A673 (cell line): ENCODE measurements around the gene LIN9. TPM values are rescaled to one million over a fixed set of nuclear protein-coding genes. Genes with fewer than 3 reads are reported as not detected.

ENCODE experiments used
- BruUV-seq: library from RNA; stranded (reverse); fragments of 400-500 nt; replicated peaks from 2 replicates; lab custom pipeline; 2021; lab: Mats Ljungman, UMichigan
- CTCF ChIA-PET: fragments of 300-600 bp; sonication (Branson Sonifier 250); formaldehyde crosslinking; loops from one replicate; lab custom pipeline; 2022; ENCODE audit warnings: antibody characterized with exemption; lab: Charles Lee
- POLR2A ChIA-PET: fragments of 300-600 bp; sonication (Branson Sonifier 250); formaldehyde crosslinking; loops from one replicate; lab custom pipeline; 2022; ENCODE audit warnings: antibody characterized with exemption; ENCODE audit not compliant: low non-redundant PET; lab: Charles Lee
- DNase-seq: peaks from one replicate; pipeline ENCODE4 v3.0.0-alpha.2; 2015; ENCODE audit warnings: low spot score
- H3K27ac ChIP-seq: fragments of 200-600 bp; sonication (generic); 2 replicates; pipeline ENCODE4 v1.5.1; 2016; ENCODE audit warnings: mixed run types, low read depth, mild to moderate bottlenecking, mixed read lengths, antibody characterized with exemption, low read length; ENCODE audit not compliant: poor library complexity, severe bottlenecking
- H3K27me3 ChIP-seq: fragments of 200-600 bp; sonication (generic); replicated peaks from 2 replicates; pipeline ENCODE4 v1.6.1; 2017; ENCODE audit warnings: mixed run types, low read depth, mild to moderate bottlenecking, mixed read lengths, antibody characterized with exemption, low read length; ENCODE audit not compliant: insufficient read depth, poor library complexity
- H3K36me3 ChIP-seq: fragments of 200-600 bp; sonication (generic); 2 replicates; pipeline ENCODE4 v1.6.1; 2016; ENCODE audit warnings: mixed run types, mild to moderate bottlenecking, mixed read lengths, antibody characterized with exemption, low read length; ENCODE audit not compliant: insufficient read depth, poor library complexity, severe bottlenecking
- H3K4me1 ChIP-seq: fragments of 200-600 bp; sonication (generic); 2 replicates; pipeline ENCODE4 v1.6.1; 2017; ENCODE audit warnings: mixed run types, mild to moderate bottlenecking, mixed read lengths, antibody characterized with exemption, low read length; ENCODE audit not compliant: insufficient read depth, poor library complexity, severe bottlenecking
- H3K4me3 ChIP-seq: fragments of 200-600 bp; sonication (generic); 2 replicates; pipeline ENCODE4 v1.5.1; 2016; ENCODE audit warnings: low read depth, mixed run types, mild to moderate bottlenecking, mixed read lengths, low read length; ENCODE audit not compliant: poor library complexity, severe bottlenecking
- H3K9me3 ChIP-seq: fragments of 200-600 bp; sonication (generic); 2 replicates; pipeline ENCODE4 v1.6.1; 2016; ENCODE audit warnings: mixed run types, low read depth, mild to moderate bottlenecking, mixed read lengths, antibody characterized with exemption, low read length; ENCODE audit not compliant: poor library complexity, severe bottlenecking
- EZH2 ChIP-seq: fragments of 200-600 bp; sonication (generic); IDR thresholded peaks from 2 replicates; pipeline ENCODE4 v1.6.1; 2017; ENCODE audit warnings: borderline replicate concordance, low read depth, mild to moderate bottlenecking, mixed read lengths, antibody characterized with exemption, low read length; ENCODE audit not compliant: poor library complexity, severe bottlenecking
- intact Hi-C: fragments of 100-400 bp; cut with micrococcal nuclease; formaldehyde crosslinking; loops from one replicate; pipeline ENCODE4 v1.10.0; 2022; ENCODE audit not compliant: unreplicated experiment
- total RNA-seq: library from RNA; stranded (reverse); gene quantifications from 2 replicates; pipeline ENCODE4 v1.2.3, GENCODE V29; 2021
- TF ChIP-seq, protein P1 (sequence below): fragments of 300-800, 200-600 bp; sonication (generic); conservative IDR thresholded peaks from 2 replicates; pipeline ENCODE4 v1.5.1; 2017; ENCODE audit warnings: low read depth, mild to moderate bottlenecking, antibody characterized with exemption, low read length, moderate library complexity, mixed read lengths

LIN9 gene
- total RNA-seq, 1 experiment from 2014 or later, result 20.7 TPM

DNA sequence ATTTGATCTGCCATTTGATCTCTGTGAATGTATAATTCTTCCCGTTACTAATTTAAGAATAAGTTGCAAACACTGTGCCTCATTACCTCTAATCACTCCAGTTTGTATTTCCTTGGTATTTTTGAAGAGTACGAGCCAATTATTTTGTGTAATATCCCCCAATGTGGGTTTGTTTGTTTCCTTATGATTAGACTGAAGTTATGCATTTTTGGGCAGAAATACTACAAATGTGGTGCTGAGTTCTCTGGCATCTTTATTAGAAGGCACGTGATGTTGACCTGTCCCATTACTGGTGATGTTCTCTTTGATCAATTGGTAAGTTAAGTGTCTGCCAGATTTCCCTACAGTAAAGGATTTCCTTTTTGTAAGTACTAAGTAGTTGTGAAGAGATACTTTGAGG lies 75.2 kb downstream of the LIN9 start:
- Histone ChIP-seq H3K4me1 (no peaks in the 10 kb centered on the region), H3K9me3 (no peaks in the 10 kb centered on the region), H3K36me3 (peaks cover 39% of the 10 kb centered on the region), H3K27ac (no peak overlapping the region), H3K27me3 (no peaks in the 10 kb centered on the region), H3K4me3 (no peak overlapping the region)
- POLR2A ChIA-PET, result no interaction called here
- intact Hi-C loops, result no loop called here
- no peak for DNase-seq
- no TSS peak for BruUV-seq
- TF ChIP-seq, protein P1, sequence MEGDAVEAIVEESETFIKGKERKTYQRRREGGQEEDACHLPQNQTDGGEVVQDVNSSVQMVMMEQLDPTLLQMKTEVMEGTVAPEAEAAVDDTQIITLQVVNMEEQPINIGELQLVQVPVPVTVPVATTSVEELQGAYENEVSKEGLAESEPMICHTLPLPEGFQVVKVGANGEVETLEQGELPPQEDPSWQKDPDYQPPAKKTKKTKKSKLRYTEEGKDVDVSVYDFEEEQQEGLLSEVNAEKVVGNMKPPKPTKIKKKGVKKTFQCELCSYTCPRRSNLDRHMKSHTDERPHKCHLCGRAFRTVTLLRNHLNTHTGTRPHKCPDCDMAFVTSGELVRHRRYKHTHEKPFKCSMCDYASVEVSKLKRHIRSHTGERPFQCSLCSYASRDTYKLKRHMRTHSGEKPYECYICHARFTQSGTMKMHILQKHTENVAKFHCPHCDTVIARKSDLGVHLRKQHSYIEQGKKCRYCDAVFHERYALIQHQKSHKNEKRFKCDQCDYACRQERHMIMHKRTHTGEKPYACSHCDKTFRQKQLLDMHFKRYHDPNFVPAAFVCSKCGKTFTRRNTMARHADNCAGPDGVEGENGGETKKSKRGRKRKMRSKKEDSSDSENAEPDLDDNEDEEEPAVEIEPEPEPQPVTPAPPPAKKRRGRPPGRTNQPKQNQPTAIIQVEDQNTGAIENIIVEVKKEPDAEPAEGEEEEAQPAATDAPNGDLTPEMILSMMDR, result no peak
- TF ChIP-seq EZH2, result no peak
- CTCF ChIA-PET, result no interaction called here

DNA sequence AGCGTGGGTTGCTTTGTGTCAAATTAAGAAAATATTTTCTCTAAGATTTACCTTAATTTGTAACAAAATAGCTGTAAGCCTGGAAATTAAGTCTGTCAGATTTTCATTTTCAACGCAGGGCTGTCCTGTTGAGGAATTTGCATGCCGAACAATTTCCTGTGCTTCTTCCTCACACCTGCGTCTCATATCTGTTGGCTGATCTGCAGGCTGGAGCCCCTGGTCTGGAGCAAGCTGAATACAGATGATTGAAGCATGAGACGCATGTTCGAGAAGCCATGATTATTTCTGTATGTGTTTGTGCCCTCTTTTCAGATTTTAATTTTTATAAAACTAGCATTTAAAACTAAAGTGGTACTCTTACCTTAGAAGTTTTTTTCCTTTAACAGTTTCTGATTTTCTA lies 75.7 kb downstream of the LIN9 start:
- ChIA-PET POLR2A (no interaction called here), CTCF (no interaction called here)
- no peaks in the 10 kb centered on the region for H3K9me3 ChIP-seq
- intact Hi-C loops, result no loop called here
- H3K4me1 ChIP-seq, result no peaks in the 10 kb centered on the region
- peaks cover 38% of the 10 kb centered on the region for H3K36me3 ChIP-seq
- no peaks in the 10 kb centered on the region for H3K27me3 ChIP-seq
- no peak overlapping the region for H3K4me3 ChIP-seq
- DNase-seq, result no peak
- BruUV-seq, result no TSS peak
- TF ChIP-seq, protein P1, result no peak
- TF ChIP-seq EZH2, result no peak
- H3K27ac ChIP-seq, result no peak overlapping the region

DNA sequence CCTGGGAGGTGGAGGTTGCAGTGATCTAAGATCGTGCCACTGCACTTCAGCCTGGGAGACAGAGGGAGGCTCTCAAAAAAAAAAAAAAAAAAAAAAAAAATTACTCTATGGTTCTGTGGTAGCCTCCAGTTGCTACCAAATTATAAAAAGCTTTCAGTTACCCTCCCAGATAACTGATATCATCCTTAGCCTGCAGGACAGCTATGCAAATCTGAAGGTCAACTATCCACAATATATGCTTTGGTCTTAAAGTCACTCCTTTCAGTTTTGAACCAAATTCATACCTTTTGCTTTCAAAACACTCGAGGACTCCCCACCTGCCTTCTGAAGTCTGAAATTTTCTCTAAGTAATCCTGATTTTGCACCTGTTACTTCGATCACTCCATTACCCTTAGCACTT lies 82.4 kb downstream of the LIN9 start:
- Histone ChIP-seq H3K4me1 (no peaks in the 10 kb centered on the region), H3K27ac (no peak overlapping the region), H3K4me3 (no peak overlapping the region), H3K9me3 (no peaks in the 10 kb centered on the region), H3K36me3 (peaks cover 4% of the 10 kb centered on the region), H3K27me3 (peaks cover 5% of the 10 kb centered on the region)
- intact Hi-C loops, result no loop called here
- DNase-seq, result no peak
- CTCF ChIA-PET, result no interaction called here
- TF ChIP-seq, protein P1, result no peak
- no peak for TF ChIP-seq EZH2
- BruUV-seq, result no TSS peak
- POLR2A ChIA-PET, result interaction anchor here (0.7 kb wide), 1 partner anchor 16 kb away, joined by 11 read pairs; no protein-coding TSS in a partner anchor
